ENCODE results near the gene SP7. TPM values are rescaled to one million over a fixed set of nuclear protein-coding genes. Genes with fewer than 3 reads are reported as not detected.

Gene SP7
- polyA plus RNA-seq, 2 of the 4 experiments (the other 2 are of a cell fraction) = 0.05 to 0.06 TPM

DNA sequence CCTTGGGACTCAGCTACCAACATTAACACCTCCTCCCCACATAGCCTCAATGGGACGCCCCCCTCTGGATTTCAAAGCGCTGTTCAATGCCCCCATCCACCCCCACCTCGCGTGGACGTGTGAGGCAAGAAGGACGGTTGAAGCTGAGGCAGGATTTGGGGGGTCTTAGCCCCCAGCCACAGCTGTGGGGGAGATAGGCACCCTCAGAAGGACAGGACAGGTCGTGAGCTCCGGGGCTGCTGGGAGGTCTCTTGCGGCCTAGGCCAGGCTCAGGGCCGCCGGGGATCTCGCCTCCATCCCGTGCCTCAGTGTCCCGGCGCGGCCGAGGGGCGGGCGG, 8.3 kb upstream of the SP7 start:
- ATAC-seq = peak in 1 of 2 experiments; percentile 52; a peak in 2 of 6 replicates
- H3K4me2 ChIP-seq = peak overlapping the region; percentile 93
- H3K4me1 ChIP-seq = peaks cover 9% of the 10 kb centered on the region; the same call in 2 of the 3 replicates
- ChIA-PET POLR2A (interaction anchor here (0.6 to 2.7 kb wide), 15 partner anchors 10 to 156 kb away, joined by 3 to 51 read pairs (median 4); partner anchors contain the start of genes AAAS, PFDN5, PRR13 and SP1), CTCF (interaction anchor here (0.6 to 20.8 kb wide), 34 partner anchors 9 to 169 kb away, joined by 3 to 638 read pairs (median 5); partner anchors contain the start of genes AAAS, AMHR2, PFDN5 and SP7)
- TF ChIP-seq RCOR1 (IDR thresholded peaks at IDR 0.05; ENCODE audit: low read depth, low read length) = no peak
- no peak for TF ChIP-seq SREBF2 (IDR thresholded peaks at IDR 0.05)
- no peak for TF ChIP-seq MAZ (IDR thresholded peaks at IDR 0.05; ENCODE audit: borderline replicate concordance, low read depth, low read length)
- H3K9me3 ChIP-seq = no peaks in the 10 kb centered on the region
- no peak for DNase-seq (ENCODE audit: low read depth in 1 of 2, low spot score in 1 of 2)
- peak overlapping the region; percentile 64 for H3K4me3 ChIP-seq
- FAIRE-seq = no peak
- 43% methylated on average over 1 of the region's 19 CpGs for WGBS (ENCODE audit: missing lambda C conversion rate)
- H3K27ac ChIP-seq = peak overlapping the region; percentile 81 to 93

DNA sequence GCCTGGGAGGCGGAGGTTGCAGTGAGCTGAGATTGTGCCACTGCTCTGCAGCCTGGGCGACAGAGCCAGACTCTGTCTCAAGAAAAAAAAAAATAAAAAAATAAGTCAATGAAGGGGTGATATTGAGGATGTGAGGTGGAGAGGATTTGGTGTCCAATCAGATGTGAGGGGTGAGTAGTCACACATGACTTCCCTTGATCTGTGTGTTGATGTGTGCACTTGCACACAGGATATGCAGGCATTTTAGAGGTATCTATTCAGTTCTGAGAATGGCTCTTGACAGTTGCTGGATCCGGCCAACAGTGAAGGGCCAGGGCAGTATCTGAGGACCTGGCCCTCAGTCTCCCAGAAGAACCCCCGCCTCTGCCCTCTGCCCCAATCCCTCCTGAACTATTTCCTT, 7.8 kb upstream of the SP7 start:
- POLR2A ChIA-PET = interaction anchor here (0.6 to 2.7 kb wide), 5 partner anchors 18 to 38 kb away, joined by 3 to 51 read pairs (median 17); partner anchors contain the start of genes AAAS and SP1
- no peaks in the 10 kb centered on the region for H3K9me3 ChIP-seq
- H3K27ac ChIP-seq = peak overlapping the region in 1 of 2 experiments; percentile 93; a peak in 1 of 6 replicates
- H3K4me2 ChIP-seq = peak overlapping the region; percentile 93
- H3K4me3 ChIP-seq = no peak overlapping the region; the same call in 2 of the 3 replicates
- ATAC-seq = no peak
- CTCF ChIA-PET = interaction anchor here (0.8 to 20.8 kb wide), 12 partner anchors 10 to 165 kb away, joined by 3 to 638 read pairs (median 10); partner anchors contain the start of genes AAAS, AMHR2, SP7 and TARBP2
- no peak for DNase-seq (ENCODE audit: low read depth in 1 of 2, low spot score in 1 of 2)
- TF ChIP-seq, protein P1, sequence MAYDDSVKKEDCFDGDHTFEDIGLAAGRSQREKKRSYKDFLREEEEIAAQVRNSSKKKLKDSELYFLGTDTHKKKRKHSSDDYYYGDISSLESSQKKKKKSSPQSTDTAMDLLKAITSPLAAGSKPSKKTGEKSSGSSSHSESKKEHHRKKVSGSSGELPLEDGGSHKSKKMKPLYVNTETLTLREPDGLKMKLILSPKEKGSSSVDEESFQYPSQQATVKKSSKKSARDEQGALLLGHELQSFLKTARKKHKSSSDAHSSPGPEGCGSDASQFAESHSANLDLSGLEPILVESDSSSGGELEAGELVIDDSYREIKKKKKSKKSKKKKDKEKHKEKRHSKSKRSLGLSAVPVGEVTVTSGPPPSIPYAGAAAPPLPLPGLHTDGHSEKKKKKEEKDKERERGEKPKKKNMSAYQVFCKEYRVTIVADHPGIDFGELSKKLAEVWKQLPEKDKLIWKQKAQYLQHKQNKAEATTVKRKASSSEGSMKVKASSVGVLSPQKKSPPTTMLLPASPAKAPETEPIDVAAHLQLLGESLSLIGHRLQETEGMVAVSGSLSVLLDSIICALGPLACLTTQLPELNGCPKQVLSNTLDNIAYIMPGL (CRISPR knock-in tag; IDR thresholded peaks at IDR 0.05; ENCODE audit: borderline replicate concordance) = no peak
- peaks cover 9% of the 10 kb centered on the region; the same call in 2 of the 3 replicates for H3K4me1 ChIP-seq
- 97% methylated on average over 4 of the region's 4 CpGs for WGBS (ENCODE audit: missing lambda C conversion rate)
- no peak for FAIRE-seq

DNA sequence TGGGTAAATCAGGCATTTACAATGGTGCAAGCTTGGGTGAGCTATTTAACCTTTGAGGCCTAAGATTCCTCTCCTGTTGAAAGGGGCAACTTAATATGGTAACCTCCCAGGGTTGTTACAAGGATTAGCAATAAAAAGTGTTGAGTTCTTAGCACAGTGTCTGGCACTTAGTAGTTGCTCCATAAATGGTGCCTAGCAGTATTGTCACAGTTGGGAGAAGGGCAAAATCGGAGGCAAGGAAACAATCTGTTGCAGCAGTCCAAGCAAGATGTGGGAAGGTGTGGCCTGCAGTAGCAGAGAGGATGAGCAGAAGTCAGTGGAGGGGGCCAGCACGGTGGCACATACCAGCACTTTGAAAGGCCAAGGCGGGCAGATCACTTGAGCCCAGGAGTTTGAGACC, 7.3 kb upstream of the SP7 start:
- CTCF ChIA-PET = interaction anchor here (0.8 to 20.8 kb wide), 5 partner anchors 10 to 84 kb away, joined by 3 to 638 read pairs (median 43); partner anchors contain the start of genes AAAS, AMHR2 and SP7
- ATAC-seq (no peak), FAIRE-seq (no peak), DNase-seq (ENCODE audit: low read depth in 1 of 2, low spot score in 1 of 2) (no peak)
- TF ChIP-seq, protein P2, sequence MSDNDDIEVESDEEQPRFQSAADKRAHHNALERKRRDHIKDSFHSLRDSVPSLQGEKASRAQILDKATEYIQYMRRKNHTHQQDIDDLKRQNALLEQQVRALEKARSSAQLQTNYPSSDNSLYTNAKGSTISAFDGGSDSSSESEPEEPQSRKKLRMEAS (IDR thresholded peaks at IDR 0.05) = no peak
- no peak for TF ChIP-seq EHMT2 (IDR thresholded peaks at IDR 0.05; ENCODE audit: low read depth)
- no peak for TF ChIP-seq HOXB13 (CRISPR knock-in tag; IDR thresholded peaks at IDR 0.05; ENCODE audit: low read depth)
- no peak for TF ChIP-seq NR3C1 (IDR thresholded peaks at IDR 0.05)
- TF ChIP-seq, protein P3, sequence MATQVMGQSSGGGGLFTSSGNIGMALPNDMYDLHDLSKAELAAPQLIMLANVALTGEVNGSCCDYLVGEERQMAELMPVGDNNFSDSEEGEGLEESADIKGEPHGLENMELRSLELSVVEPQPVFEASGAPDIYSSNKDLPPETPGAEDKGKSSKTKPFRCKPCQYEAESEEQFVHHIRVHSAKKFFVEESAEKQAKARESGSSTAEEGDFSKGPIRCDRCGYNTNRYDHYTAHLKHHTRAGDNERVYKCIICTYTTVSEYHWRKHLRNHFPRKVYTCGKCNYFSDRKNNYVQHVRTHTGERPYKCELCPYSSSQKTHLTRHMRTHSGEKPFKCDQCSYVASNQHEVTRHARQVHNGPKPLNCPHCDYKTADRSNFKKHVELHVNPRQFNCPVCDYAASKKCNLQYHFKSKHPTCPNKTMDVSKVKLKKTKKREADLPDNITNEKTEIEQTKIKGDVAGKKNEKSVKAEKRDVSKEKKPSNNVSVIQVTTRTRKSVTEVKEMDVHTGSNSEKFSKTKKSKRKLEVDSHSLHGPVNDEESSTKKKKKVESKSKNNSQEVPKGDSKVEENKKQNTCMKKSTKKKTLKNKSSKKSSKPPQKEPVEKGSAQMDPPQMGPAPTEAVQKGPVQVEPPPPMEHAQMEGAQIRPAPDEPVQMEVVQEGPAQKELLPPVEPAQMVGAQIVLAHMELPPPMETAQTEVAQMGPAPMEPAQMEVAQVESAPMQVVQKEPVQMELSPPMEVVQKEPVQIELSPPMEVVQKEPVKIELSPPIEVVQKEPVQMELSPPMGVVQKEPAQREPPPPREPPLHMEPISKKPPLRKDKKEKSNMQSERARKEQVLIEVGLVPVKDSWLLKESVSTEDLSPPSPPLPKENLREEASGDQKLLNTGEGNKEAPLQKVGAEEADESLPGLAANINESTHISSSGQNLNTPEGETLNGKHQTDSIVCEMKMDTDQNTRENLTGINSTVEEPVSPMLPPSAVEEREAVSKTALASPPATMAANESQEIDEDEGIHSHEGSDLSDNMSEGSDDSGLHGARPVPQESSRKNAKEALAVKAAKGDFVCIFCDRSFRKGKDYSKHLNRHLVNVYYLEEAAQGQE (IDR thresholded peaks at IDR 0.05) = no peak
- TF ChIP-seq ZC3H11A (IDR thresholded peaks at IDR 0.05) = no peak
- TF ChIP-seq MAZ (IDR thresholded peaks at IDR 0.05; ENCODE audit: borderline replicate concordance, low read depth, low read length) = no peak
- TF ChIP-seq, protein P4, sequence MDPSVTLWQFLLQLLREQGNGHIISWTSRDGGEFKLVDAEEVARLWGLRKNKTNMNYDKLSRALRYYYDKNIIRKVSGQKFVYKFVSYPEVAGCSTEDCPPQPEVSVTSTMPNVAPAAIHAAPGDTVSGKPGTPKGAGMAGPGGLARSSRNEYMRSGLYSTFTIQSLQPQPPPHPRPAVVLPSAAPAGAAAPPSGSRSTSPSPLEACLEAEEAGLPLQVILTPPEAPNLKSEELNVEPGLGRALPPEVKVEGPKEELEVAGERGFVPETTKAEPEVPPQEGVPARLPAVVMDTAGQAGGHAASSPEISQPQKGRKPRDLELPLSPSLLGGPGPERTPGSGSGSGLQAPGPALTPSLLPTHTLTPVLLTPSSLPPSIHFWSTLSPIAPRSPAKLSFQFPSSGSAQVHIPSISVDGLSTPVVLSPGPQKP (IDR thresholded peaks at IDR 0.05; ENCODE audit: low read depth, low read length) = no peak
- no peak for TF ChIP-seq FOXS1 (CRISPR knock-in tag; IDR thresholded peaks at IDR 0.05)
- TF ChIP-seq JUNB (IDR thresholded peaks at IDR 0.05) = no peak
- TF ChIP-seq MAFK (IDR thresholded peaks at IDR 0.05; ENCODE audit: partially characterized antibody) = no peak
- no peak for TF ChIP-seq HDAC2 (IDR thresholded peaks at IDR 0.05)
- TF ChIP-seq SREBF2 (IDR thresholded peaks at IDR 0.05) = no peak
- TF ChIP-seq, protein P5, sequence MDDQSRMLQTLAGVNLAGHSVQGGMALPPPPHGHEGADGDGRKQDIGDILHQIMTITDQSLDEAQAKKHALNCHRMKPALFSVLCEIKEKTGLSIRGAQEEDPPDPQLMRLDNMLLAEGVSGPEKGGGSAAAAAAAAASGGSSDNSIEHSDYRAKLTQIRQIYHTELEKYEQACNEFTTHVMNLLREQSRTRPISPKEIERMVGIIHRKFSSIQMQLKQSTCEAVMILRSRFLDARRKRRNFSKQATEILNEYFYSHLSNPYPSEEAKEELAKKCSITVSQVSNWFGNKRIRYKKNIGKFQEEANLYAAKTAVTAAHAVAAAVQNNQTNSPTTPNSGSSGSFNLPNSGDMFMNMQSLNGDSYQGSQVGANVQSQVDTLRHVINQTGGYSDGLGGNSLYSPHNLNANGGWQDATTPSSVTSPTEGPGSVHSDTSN (IDR thresholded peaks at IDR 0.05) = no peak
- no peak for TF ChIP-seq ZFP36 (IDR thresholded peaks at IDR 0.05; ENCODE audit: borderline replicate concordance, partially characterized antibody)
- no peak for TF ChIP-seq HEYL (CRISPR knock-in tag; IDR thresholded peaks at IDR 0.05)
- POLR2A ChIA-PET = interaction anchor here (0.6 to 2.7 kb wide), 2 partner anchors 17 to 22 kb away, joined by 3 to 51 read pairs; no protein-coding TSS in a partner anchor
- Histone ChIP-seq H3K4me2 (no peak overlapping the region), H3K27ac (no peak overlapping the region), H3K9me3 (no peaks in the 10 kb centered on the region), H3K4me1 (peaks cover 9% of the 10 kb centered on the region; the same call in 2 of the 3 replicates), H3K4me3 (no peak overlapping the region)
- WGBS (ENCODE audit: missing lambda C conversion rate) = 60% methylated on average over 3 of the region's 3 CpGs
